Measurements from ENCODE around the gene FAAP20. TPM values are rescaled to one million over a fixed set of nuclear protein-coding genes. Genes with fewer than 3 reads are reported as not detected.

FAAP20 gene
- total and polyA plus RNA-seq, 9 of the 15 experiments (the other 6 are each of a cell fraction or from before 2014, with no cell fraction given) = 0.58 to 143 (median 9.9) TPM

- TF ChIP-seq SPI1 (IDR thresholded peaks at IDR 0.05; ENCODE audit: borderline replicate concordance, low read depth, low read length) (peak; percentile 53; the same call in 1 of the 2 replicates), RB1 (IDR thresholded peaks at IDR 0.05; ENCODE audit: low read depth) (peak; percentile 43; the same call in 1 of the 2 replicates), KDM1A (IDR thresholded peaks at IDR 0.05) (no peak), ELF1 (tag; IDR thresholded peaks at IDR 0.05) (peak; percentile 76), EGR1 (conservative IDR thresholded peaks at IDR 0.05) (no peak), BDP1 (IDR thresholded peaks at IDR 0.05; ENCODE audit: insufficient read depth, insufficient read length) (no peak), TGIF2 (CRISPR knock-in tag; IDR thresholded peaks at IDR 0.05) (no peak)
- TF ChIP-seq, protein P1, sequence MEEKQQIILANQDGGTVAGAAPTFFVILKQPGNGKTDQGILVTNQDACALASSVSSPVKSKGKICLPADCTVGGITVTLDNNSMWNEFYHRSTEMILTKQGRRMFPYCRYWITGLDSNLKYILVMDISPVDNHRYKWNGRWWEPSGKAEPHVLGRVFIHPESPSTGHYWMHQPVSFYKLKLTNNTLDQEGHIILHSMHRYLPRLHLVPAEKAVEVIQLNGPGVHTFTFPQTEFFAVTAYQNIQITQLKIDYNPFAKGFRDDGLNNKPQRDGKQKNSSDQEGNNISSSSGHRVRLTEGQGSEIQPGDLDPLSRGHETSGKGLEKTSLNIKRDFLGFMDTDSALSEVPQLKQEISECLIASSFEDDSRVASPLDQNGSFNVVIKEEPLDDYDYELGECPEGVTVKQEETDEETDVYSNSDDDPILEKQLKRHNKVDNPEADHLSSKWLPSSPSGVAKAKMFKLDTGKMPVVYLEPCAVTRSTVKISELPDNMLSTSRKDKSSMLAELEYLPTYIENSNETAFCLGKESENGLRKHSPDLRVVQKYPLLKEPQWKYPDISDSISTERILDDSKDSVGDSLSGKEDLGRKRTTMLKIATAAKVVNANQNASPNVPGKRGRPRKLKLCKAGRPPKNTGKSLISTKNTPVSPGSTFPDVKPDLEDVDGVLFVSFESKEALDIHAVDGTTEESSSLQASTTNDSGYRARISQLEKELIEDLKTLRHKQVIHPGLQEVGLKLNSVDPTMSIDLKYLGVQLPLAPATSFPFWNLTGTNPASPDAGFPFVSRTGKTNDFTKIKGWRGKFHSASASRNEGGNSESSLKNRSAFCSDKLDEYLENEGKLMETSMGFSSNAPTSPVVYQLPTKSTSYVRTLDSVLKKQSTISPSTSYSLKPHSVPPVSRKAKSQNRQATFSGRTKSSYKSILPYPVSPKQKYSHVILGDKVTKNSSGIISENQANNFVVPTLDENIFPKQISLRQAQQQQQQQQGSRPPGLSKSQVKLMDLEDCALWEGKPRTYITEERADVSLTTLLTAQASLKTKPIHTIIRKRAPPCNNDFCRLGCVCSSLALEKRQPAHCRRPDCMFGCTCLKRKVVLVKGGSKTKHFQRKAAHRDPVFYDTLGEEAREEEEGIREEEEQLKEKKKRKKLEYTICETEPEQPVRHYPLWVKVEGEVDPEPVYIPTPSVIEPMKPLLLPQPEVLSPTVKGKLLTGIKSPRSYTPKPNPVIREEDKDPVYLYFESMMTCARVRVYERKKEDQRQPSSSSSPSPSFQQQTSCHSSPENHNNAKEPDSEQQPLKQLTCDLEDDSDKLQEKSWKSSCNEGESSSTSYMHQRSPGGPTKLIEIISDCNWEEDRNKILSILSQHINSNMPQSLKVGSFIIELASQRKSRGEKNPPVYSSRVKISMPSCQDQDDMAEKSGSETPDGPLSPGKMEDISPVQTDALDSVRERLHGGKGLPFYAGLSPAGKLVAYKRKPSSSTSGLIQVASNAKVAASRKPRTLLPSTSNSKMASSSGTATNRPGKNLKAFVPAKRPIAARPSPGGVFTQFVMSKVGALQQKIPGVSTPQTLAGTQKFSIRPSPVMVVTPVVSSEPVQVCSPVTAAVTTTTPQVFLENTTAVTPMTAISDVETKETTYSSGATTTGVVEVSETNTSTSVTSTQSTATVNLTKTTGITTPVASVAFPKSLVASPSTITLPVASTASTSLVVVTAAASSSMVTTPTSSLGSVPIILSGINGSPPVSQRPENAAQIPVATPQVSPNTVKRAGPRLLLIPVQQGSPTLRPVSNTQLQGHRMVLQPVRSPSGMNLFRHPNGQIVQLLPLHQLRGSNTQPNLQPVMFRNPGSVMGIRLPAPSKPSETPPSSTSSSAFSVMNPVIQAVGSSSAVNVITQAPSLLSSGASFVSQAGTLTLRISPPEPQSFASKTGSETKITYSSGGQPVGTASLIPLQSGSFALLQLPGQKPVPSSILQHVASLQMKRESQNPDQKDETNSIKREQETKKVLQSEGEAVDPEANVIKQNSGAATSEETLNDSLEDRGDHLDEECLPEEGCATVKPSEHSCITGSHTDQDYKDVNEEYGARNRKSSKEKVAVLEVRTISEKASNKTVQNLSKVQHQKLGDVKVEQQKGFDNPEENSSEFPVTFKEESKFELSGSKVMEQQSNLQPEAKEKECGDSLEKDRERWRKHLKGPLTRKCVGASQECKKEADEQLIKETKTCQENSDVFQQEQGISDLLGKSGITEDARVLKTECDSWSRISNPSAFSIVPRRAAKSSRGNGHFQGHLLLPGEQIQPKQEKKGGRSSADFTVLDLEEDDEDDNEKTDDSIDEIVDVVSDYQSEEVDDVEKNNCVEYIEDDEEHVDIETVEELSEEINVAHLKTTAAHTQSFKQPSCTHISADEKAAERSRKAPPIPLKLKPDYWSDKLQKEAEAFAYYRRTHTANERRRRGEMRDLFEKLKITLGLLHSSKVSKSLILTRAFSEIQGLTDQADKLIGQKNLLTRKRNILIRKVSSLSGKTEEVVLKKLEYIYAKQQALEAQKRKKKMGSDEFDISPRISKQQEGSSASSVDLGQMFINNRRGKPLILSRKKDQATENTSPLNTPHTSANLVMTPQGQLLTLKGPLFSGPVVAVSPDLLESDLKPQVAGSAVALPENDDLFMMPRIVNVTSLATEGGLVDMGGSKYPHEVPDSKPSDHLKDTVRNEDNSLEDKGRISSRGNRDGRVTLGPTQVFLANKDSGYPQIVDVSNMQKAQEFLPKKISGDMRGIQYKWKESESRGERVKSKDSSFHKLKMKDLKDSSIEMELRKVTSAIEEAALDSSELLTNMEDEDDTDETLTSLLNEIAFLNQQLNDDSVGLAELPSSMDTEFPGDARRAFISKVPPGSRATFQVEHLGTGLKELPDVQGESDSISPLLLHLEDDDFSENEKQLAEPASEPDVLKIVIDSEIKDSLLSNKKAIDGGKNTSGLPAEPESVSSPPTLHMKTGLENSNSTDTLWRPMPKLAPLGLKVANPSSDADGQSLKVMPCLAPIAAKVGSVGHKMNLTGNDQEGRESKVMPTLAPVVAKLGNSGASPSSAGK (IDR thresholded peaks at IDR 0.05) = no peak
Measured at GRCh38 chr1:2194319-2194897, at the start of gene FAAP20 (continued).
